H9 (cell line): Measurements from ENCODE around the gene NAGA. TPM values are rescaled to one million over a fixed set of nuclear protein-coding genes. Genes with fewer than 3 reads are reported as not detected.

Experiments used
- DNase-seq: peaks from one replicate; pipeline ENCODE4 v3.0.0-alpha.2; 2017
- H2AFZ ChIP-seq: one replicate; pipeline ENCODE4 v1.6.1; 2013; ENCODE audit warnings: mild to moderate bottlenecking, low read length, control low read depth, moderate library complexity
- H2AK5ac ChIP-seq: 2 replicates; pipeline ENCODE4 v1.6.1; 2013; ENCODE audit warnings: low read length, control low read depth, mixed read lengths; ENCODE audit not compliant: insufficient read length
- H2BK120ac ChIP-seq: one replicate; pipeline ENCODE4 v1.6.1; 2013; ENCODE audit warnings: low read depth, mild to moderate bottlenecking, low read length, control low read depth, inconsistent platforms; ENCODE audit not compliant: poor library complexity, severe bottlenecking
- H2BK12ac ChIP-seq: 2 replicates; pipeline ENCODE4 v1.6.1; 2013; ENCODE audit warnings: low read length, control low read depth, mixed read lengths, low read depth; ENCODE audit not compliant: insufficient read length
- H2BK15ac ChIP-seq: 2 replicates; pipeline ENCODE4 v1.6.1; 2013; ENCODE audit warnings: low read depth, low read length, control low read depth
- H2BK20ac ChIP-seq: one replicate; pipeline ENCODE4 v1.6.1; 2013; ENCODE audit warnings: low read depth, mild to moderate bottlenecking, low read length, control low read depth, inconsistent platforms; ENCODE audit not compliant: poor library complexity, severe bottlenecking
- H2BK5ac ChIP-seq: 2 replicates; pipeline ENCODE4 v1.6.1; 2013; ENCODE audit warnings: low read length, control low read depth, mixed read lengths; ENCODE audit not compliant: insufficient read length
- H3K14ac ChIP-seq: 2 replicates; pipeline ENCODE4 v1.6.1; 2013; ENCODE audit warnings: low read length, control low read depth; ENCODE audit not compliant: insufficient read depth
- H3K18ac ChIP-seq: 2 replicates; pipeline ENCODE4 v1.6.1; 2013; ENCODE audit warnings: low read depth, mild to moderate bottlenecking, mixed read lengths, low read length, control low read depth; ENCODE audit not compliant: insufficient read length
- H3K23ac ChIP-seq: 2 replicates; pipeline ENCODE4 v1.6.1; 2013; ENCODE audit warnings: low read length, control low read depth, mixed read lengths, low read depth; ENCODE audit not compliant: insufficient read length
- H3K23me2 ChIP-seq: 2 replicates; pipeline ENCODE4 v1.6.1; 2013; ENCODE audit warnings: low read depth, mild to moderate bottlenecking, mixed read lengths, low read length, control low read depth; ENCODE audit not compliant: insufficient read length, poor library complexity, severe bottlenecking
- H3K27ac ChIP-seq: 2 replicates; pipeline ENCODE4 v1.5.1; 2013; ENCODE audit warnings: low read length, control low read depth, mixed read lengths, low read depth; ENCODE audit not compliant: insufficient read length
- H3K27me3 ChIP-seq: 2 replicates; pipeline ENCODE4 v1.6.1; 2013; ENCODE audit warnings: low read length, control low read depth, inconsistent platforms; ENCODE audit not compliant: insufficient read depth
- H3K4ac ChIP-seq: 2 replicates; pipeline ENCODE4 v1.6.1; 2013; ENCODE audit warnings: low read depth, mild to moderate bottlenecking, control low read depth, inconsistent platforms, low read length, moderate library complexity
- H3K4me1 ChIP-seq: 2 replicates; pipeline ENCODE4 v1.6.1; 2013; ENCODE audit warnings: low read length, control low read depth, inconsistent platforms; ENCODE audit not compliant: insufficient read depth
- H3K4me2 ChIP-seq: 2 replicates; pipeline ENCODE4 v1.6.1; 2013; ENCODE audit warnings: low read length, control low read depth, mixed read lengths; ENCODE audit not compliant: insufficient read length, insufficient read depth
- H3K56ac ChIP-seq: 2 replicates; pipeline ENCODE4 v1.6.1; 2013; ENCODE audit warnings: low read depth, mild to moderate bottlenecking, mixed read lengths, low read length, control low read depth; ENCODE audit not compliant: insufficient read length
- H3K79me1 ChIP-seq: 2 replicates; pipeline ENCODE4 v1.6.1; 2013; ENCODE audit warnings: low read depth, mild to moderate bottlenecking, moderate library complexity, low read length, control low read depth, inconsistent platforms; ENCODE audit not compliant: insufficient read depth, poor library complexity, severe bottlenecking
- H3K79me2 ChIP-seq: 2 replicates; pipeline ENCODE4 v1.6.1; 2013; ENCODE audit warnings: low read length, control low read depth, inconsistent platforms; ENCODE audit not compliant: insufficient read depth
- H3K9ac ChIP-seq: 2 replicates; pipeline ENCODE4 v1.6.1; 2013; ENCODE audit warnings: low read length, control low read depth, mixed read lengths; ENCODE audit not compliant: insufficient read length; ENCODE audit errors: extremely low read depth
- H3K9me3 ChIP-seq: one replicate; pipeline ENCODE4 v1.6.1; 2013; ENCODE audit warnings: low read depth, low read length, inconsistent platforms; ENCODE audit not compliant: control insufficient read depth
- H3T11ph ChIP-seq: one replicate; pipeline ENCODE4 v1.6.1; 2013; ENCODE audit warnings: mild to moderate bottlenecking, low read length, control low read depth, inconsistent platforms
- H4K20me1 ChIP-seq: one replicate; pipeline ENCODE4 v1.6.1; 2013; ENCODE audit not compliant: control insufficient read depth, insufficient read length, insufficient read depth
- H4K5ac ChIP-seq: 2 replicates; pipeline ENCODE4 v1.6.1; 2013; ENCODE audit warnings: low read depth, mild to moderate bottlenecking, mixed read lengths, low read length, control low read depth; ENCODE audit not compliant: insufficient read length
- H4K8ac ChIP-seq: replicated peaks from 2 replicates; pipeline ENCODE4 v1.6.1; 2013; ENCODE audit warnings: low read length, control low read depth, mixed read lengths, low read depth; ENCODE audit not compliant: insufficient read length
- H4K91ac ChIP-seq: 2 replicates; pipeline ENCODE4 v1.6.1; 2013; ENCODE audit warnings: low read depth, mild to moderate bottlenecking, moderate library complexity, mixed read lengths, low read length, control low read depth; ENCODE audit not compliant: insufficient read length
- H3K27ac Mint-ChIP-seq, 3 experiments: 2 replicates in 2 of 3; 3 replicates in 1 of 3; pipeline ENCODE4 v1.8.0; 2020 to 2021; ENCODE audit warnings: mixed read lengths in 3 of 3, mild to moderate bottlenecking in 1 of 3, moderate library complexity in 1 of 3
- H3K27me3 Mint-ChIP-seq: 2 replicates; pipeline ENCODE4 v1.8.0; 2021; ENCODE audit warnings: low read depth, mild to moderate bottlenecking, moderate library complexity, mixed read lengths
- H3K36me3 Mint-ChIP-seq, 3 experiments: 2 replicates in 2 of 3; 3 replicates in 1 of 3; pipeline ENCODE4 v1.8.0; 2020 to 2021; ENCODE audit warnings: low read depth in 3 of 3, mixed read lengths in 3 of 3; ENCODE audit not compliant: insufficient read depth in 1 of 3
- H3K4me1 Mint-ChIP-seq, 2 experiments: 2 replicates each; pipeline ENCODE4 v1.8.0; 2020; ENCODE audit warnings: mixed read lengths in 2 of 2
- H3K4me3 Mint-ChIP-seq, 2 experiments: 2 replicates in 1 of 2; 3 replicates in 1 of 2; pipeline ENCODE4 v1.8.0; 2020 to 2021; ENCODE audit warnings: mild to moderate bottlenecking in 2 of 2, mixed read lengths in 2 of 2, moderate library complexity in 1 of 2
- H3K9me3 Mint-ChIP-seq, 2 experiments: 2 replicates in 1 of 2; 3 replicates in 1 of 2; pipeline ENCODE4 v1.8.0; 2020; ENCODE audit warnings: mild to moderate bottlenecking in 2 of 2, mixed read lengths in 2 of 2, moderate library complexity in 1 of 2
- WGBS: extraction: QIAGEN DNeasy Blood & Tissue Kit; methylation state at CpG from one replicate; pipeline ENCODE4 v1.1.7; 2013; ENCODE audit warnings: missing lambda C conversion rate, low lambda C conversion rate, mixed read lengths; ENCODE audit not compliant: insufficient read length; ENCODE audit errors: extremely low coverage; 5-methylcytosine and 5-hydroxymethylcytosine counted together
- total RNA-seq: library from RNA; stranded (reverse); gene quantifications from 2 replicates; pipeline ENCODE4 v1.2.1, GENCODE V29; 2021
- TF ChIP-seq, protein P1 (sequence below): fragments of 200-600 bp; sonication (generic); conservative IDR thresholded peaks from 3 replicates; pipeline ENCODE4 v1.8.0; 2021; ENCODE audit warnings: antibody characterized with exemption, mild to moderate bottlenecking

Gene NAGA
- total RNA-seq, 1 experiment from 2014 or later = 16.1 TPM

DNA sequence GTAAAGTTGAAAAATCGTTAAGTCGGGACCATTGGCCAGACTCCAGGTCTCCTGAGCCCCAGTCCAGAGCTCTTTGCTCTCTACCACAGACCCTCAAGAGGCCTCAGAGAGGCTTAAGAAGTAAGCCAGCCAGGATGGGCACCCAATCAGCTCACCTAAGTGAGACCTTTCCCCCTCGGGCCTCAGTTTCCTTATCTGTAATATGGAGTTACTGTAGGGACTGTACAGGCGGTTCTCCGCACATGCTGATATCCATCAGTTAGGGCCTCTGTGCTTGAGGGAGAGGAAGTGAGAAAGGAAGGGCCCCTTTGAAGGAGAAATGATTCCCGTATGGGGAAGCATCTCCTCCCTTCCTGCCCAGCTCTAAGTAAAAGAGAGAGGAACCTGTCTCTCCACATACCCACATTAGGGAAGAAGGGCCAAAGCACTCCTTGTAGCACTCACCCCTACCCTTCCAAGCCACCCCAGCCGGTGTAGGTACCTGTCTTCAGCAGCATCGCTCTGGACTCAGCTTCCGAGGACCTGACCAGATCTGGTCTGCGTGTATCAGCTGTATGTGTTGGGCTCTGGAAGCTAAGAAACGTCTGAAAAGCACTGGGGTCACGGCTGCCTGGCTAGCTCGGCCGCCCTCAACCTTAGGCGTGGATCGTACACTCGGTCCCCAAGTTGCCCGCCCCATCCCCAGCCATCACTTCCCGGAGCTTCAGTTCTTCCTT, 653 bp downstream of the NAGA start:
- no peak overlapping the region for H2BK15ac ChIP-seq
- no peaks in the 10 kb centered on the region for H3K9me3 ChIP-seq
- DNase-seq = peak; percentile 45
- peaks cover 30 to 33% of the 10 kb centered on the region in 2 experiments for H3K4me1 Mint-ChIP-seq
- no peak overlapping the region for H3T11ph ChIP-seq
- H4K5ac ChIP-seq = no peak overlapping the region
- H2AK5ac ChIP-seq = no peak overlapping the region
- H2BK12ac ChIP-seq = no peak overlapping the region
- no peak overlapping the region for H3K27ac Mint-ChIP-seq
- peak overlapping the region; percentile 74 to 88 for H3K4me3 Mint-ChIP-seq
- no peak overlapping the region for H4K8ac ChIP-seq
- H3K4ac ChIP-seq = no peak overlapping the region
- no peaks in the 10 kb centered on the region for H3K79me1 ChIP-seq
- H3K36me3 Mint-ChIP-seq = peaks cover 20 to 32% (median 27%) of the 10 kb centered on the region in 3 experiments
- no peak overlapping the region for H3K56ac ChIP-seq
- H3K14ac ChIP-seq = no peak overlapping the region
- peak overlapping the region; percentile 73 for H3K4me2 ChIP-seq
- H3K4me1 ChIP-seq = peaks cover 6% of the 10 kb centered on the region; the same call in 1 of the 2 replicates
- H3K27ac ChIP-seq = no peak overlapping the region
- no peaks in the 10 kb centered on the region for H4K20me1 ChIP-seq
- no peak overlapping the region for H2BK120ac ChIP-seq
- no peaks in the 10 kb centered on the region for H3K79me2 ChIP-seq
- no peak overlapping the region for H4K91ac ChIP-seq
- TF ChIP-seq, protein P1, sequence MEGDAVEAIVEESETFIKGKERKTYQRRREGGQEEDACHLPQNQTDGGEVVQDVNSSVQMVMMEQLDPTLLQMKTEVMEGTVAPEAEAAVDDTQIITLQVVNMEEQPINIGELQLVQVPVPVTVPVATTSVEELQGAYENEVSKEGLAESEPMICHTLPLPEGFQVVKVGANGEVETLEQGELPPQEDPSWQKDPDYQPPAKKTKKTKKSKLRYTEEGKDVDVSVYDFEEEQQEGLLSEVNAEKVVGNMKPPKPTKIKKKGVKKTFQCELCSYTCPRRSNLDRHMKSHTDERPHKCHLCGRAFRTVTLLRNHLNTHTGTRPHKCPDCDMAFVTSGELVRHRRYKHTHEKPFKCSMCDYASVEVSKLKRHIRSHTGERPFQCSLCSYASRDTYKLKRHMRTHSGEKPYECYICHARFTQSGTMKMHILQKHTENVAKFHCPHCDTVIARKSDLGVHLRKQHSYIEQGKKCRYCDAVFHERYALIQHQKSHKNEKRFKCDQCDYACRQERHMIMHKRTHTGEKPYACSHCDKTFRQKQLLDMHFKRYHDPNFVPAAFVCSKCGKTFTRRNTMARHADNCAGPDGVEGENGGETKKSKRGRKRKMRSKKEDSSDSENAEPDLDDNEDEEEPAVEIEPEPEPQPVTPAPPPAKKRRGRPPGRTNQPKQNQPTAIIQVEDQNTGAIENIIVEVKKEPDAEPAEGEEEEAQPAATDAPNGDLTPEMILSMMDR = no peak
- peaks cover 6% of the 10 kb centered on the region for H3K27me3 Mint-ChIP-seq
- no CpG with 5 or more reads among the region's 19 CpGs for WGBS
- no peaks in the 10 kb centered on the region for H3K27me3 ChIP-seq
- peak overlapping the region; percentile 7 for H3K9ac ChIP-seq
- peaks cover 8% of the 10 kb centered on the region for H3K23me2 ChIP-seq
- H3K9me3 Mint-ChIP-seq = no peaks in the 10 kb centered on the region; a peak in 2 of 5 replicates
- H2AFZ ChIP-seq = no peak overlapping the region
- no peak overlapping the region for H3K23ac ChIP-seq
- H2BK20ac ChIP-seq = no peak overlapping the region
- no peak overlapping the region for H2BK5ac ChIP-seq
- no peak overlapping the region for H3K18ac ChIP-seq
